ENCODE results near the gene PSD4.
A peak's percentile ranks its signal among the peaks of the same experiment; 100 is the strongest.

Gene PSD4

GRCh38 chr2:113223813-113224212 lies 50.0 kb downstream of the PSD4 start:
- DNase-seq (ENCODE audit: low read depth): no peak

- DNase-seq (ENCODE audit: low read depth): no peak
Observed at GRCh38 chr2:113224647-113225236, 51.0 kb downstream of the PSD4 start.

- no peak for DNase-seq (ENCODE audit: low read depth)
Observed at GRCh38 chr2:113225263-113226259, 51.8 kb downstream of the PSD4 start.

GRCh38 chr2:113226462-113226861 lies 52.7 kb downstream of the PSD4 start:
- DNase-seq (ENCODE audit: low read depth): no peak

GRCh38 chr2:113227290-113227689 lies 53.5 kb downstream of the PSD4 start:
- DNase-seq (ENCODE audit: low read depth): no peak

- no peak for DNase-seq (ENCODE audit: low read depth)
Observed at GRCh38 chr2:113227698-113228097, 53.9 kb downstream of the PSD4 start.

GRCh38 chr2:113228351-113228750 lies 54.6 kb downstream of the PSD4 start:
- DNase-seq (ENCODE audit: low read depth): no peak

GRCh38 chr2:113228991-113229716 lies 55.4 kb downstream of the PSD4 start:
- no peak for DNase-seq (ENCODE audit: low read depth)

GRCh38 chr2:113229795-113230194 lies 56.0 kb downstream of the PSD4 start:
- DNase-seq (ENCODE audit: low read depth): no peak

- DNase-seq (ENCODE audit: low read depth): peak; percentile 80
Observed at GRCh38 chr2:113230531-113230930, 56.8 kb downstream of the PSD4 start.

- DNase-seq (ENCODE audit: low read depth): no peak
Observed at GRCh38 chr2:113231064-113231463, 57.3 kb downstream of the PSD4 start.

- no peak for DNase-seq (ENCODE audit: low read depth)
Observed at GRCh38 chr2:113232123-113232522, 58.4 kb downstream of the PSD4 start.

- DNase-seq (ENCODE audit: low read depth): no peak
Observed at GRCh38 chr2:113232740-113233139, 59.0 kb downstream of the PSD4 start.

- peak; percentile 29 for DNase-seq (ENCODE audit: low read depth)
Observed at GRCh38 chr2:113233593-113234550, 60.1 kb downstream of the PSD4 start.

- peak; percentile 24 for DNase-seq (ENCODE audit: low read depth)
Observed at GRCh38 chr2:113234721-113235346, 61.1 kb downstream of the PSD4 start.

- DNase-seq (ENCODE audit: low read depth): peak; percentile 64
Observed at GRCh38 chr2:113235347-113236226, 61.8 kb downstream of the PSD4 start.

- DNase-seq (ENCODE audit: low read depth): no peak
Observed at GRCh38 chr2:113236367-113237159, 62.8 kb downstream of the PSD4 start.

GRCh38 chr2:113237604-113238160 lies 63.9 kb downstream of the PSD4 start:
- no peak for DNase-seq (ENCODE audit: low read depth)
